A204.1 (cell line): Measurements from ENCODE around the gene ZGLP1.
A peak's percentile ranks its signal among the peaks of the same experiment; 100 is the strongest.
"Not testable (repeated sequence)": the region's sequence is repeated elsewhere in the genome, so short reads cannot be mapped to it uniquely, and the experiment has no call there.

Experiments
- FAIRE-seq: peaks from 2 replicates; lab custom pipeline; 2012; peaks lifted over from hg19 to GRCh38; lab: Jason Lieb, UNC

Gene ZGLP1

GRCh38 chr19:10309423-10309822, at the start of gene ZGLP1:
TSS of gene ZGLP1 (minus strand) at chr19:10309815.
- FAIRE-seq = no peak

- no peak for FAIRE-seq
Measured at GRCh38 chr19:10356431-10356830, 46.8 kb upstream of the ZGLP1 start.

- no peak for FAIRE-seq
Measured at GRCh38 chr19:10353793-10354391, 44.3 kb upstream of the ZGLP1 start.

- no peak for FAIRE-seq
Measured at GRCh38 chr19:10352764-10353671, 43.4 kb upstream of the ZGLP1 start.

- no peak for FAIRE-seq
Measured at GRCh38 chr19:10346509-10346908, 36.9 kb upstream of the ZGLP1 start.

- no peak for FAIRE-seq
Measured at GRCh38 chr19:10344780-10345179, 35.2 kb upstream of the ZGLP1 start.

- no peak for FAIRE-seq
Measured at GRCh38 chr19:10343495-10343894, 33.9 kb upstream of the ZGLP1 start.

GRCh38 chr19:10339977-10340376, 30.4 kb upstream of the ZGLP1 start:
- FAIRE-seq = no peak

- no peak for FAIRE-seq
Measured at GRCh38 chr19:10339380-10339960, 29.9 kb upstream of the ZGLP1 start, which contains the start of gene ICAM3. TSS of gene ICAM3 (minus strand) at chr19:10339624. CDS start at chr19:10339614, 10 bp downstream.

GRCh38 chr19:10338940-10339339, 29.3 kb upstream of the ZGLP1 start:
- FAIRE-seq = no peak

GRCh38 chr19:10336725-10337124, 27.1 kb upstream of the ZGLP1 start:
- FAIRE-seq = not testable (repeated sequence)

GRCh38 chr19:10335352-10335985, 25.9 kb upstream of the ZGLP1 start:
- FAIRE-seq = no peak

GRCh38 chr19:10334588-10335351, 25.2 kb upstream of the ZGLP1 start:
- peak; percentile 97 for FAIRE-seq

- FAIRE-seq = no peak
Measured at GRCh38 chr19:10333758-10334587, 24.4 kb upstream of the ZGLP1 start.

GRCh38 chr19:10332965-10333757, 23.5 kb upstream of the ZGLP1 start, which contains the start of gene RAVER1:
TSS of gene RAVER1 (minus strand) at chr19:10333529. CDS start at chr19:10333507, 22 bp downstream.
- peak; percentile 93 for FAIRE-seq

GRCh38 chr19:10332158-10332964, 22.7 kb upstream of the ZGLP1 start:
- no peak for FAIRE-seq

GRCh38 chr19:10329555-10329954, 19.9 kb upstream of the ZGLP1 start:
- FAIRE-seq = no peak

- no peak for FAIRE-seq
Measured at GRCh38 chr19:10328558-10329429, 19.2 kb upstream of the ZGLP1 start.
